ENCODE data around the gene LCK. TPM values are rescaled to one million over a fixed set of nuclear protein-coding genes. Genes with fewer than 3 reads are reported as not detected.

The LCK gene
- total and polyA plus RNA-seq, 9 of the 15 experiments (the other 6 are each of a cell fraction or from before 2014, with no cell fraction given), result 0.04 to 0.47 (median 0.13) TPM; not detected in 6

DNA sequence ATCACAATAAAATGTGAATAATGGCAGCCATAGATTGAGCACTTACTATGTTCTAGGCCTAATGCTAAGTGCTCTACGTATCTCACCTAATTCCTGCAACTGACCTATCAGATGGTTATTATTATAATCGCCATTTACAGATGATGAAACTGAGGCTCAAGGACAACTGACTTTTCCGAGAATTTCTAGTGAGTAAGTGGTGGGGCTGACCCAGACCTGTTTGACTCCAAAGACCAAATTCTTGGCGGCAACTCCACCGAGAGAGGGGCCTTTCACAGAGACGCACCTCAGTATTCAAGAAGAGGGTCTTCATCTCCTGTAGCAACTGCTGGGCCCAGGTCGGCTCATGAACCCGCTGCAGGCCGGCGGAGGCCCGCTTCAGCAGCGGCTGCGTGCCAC is 29.5 kb upstream of the LCK start (continued):
- peak; percentile 44 for TF ChIP-seq HMGN3 (IDR thresholded peaks at IDR 0.05; ENCODE audit: borderline replicate concordance, extremely low read depth, insufficient read length, low read depth, low read length)
- peak; percentile 16; the same call in 1 of the 2 replicates for TF ChIP-seq ETV5 (CRISPR knock-in tag; IDR thresholded peaks at IDR 0.05; ENCODE audit: low read depth)
- no peak for TF ChIP-seq HBP1 (CRISPR knock-in tag; IDR thresholded peaks at IDR 0.05)
- no peak for TF ChIP-seq FOXM1 (IDR thresholded peaks at IDR 0.05; ENCODE audit: low read depth)
- 0 out of 2 replicates have a peak, but pooled peaks have one; percentile 30 for TF ChIP-seq FOXM1 (CRISPR knock-in tag; IDR thresholded peaks at IDR 0.05; ENCODE audit: low read depth)
- TF ChIP-seq HLTF (IDR thresholded peaks at IDR 0.05), result no peak
- TF ChIP-seq GATAD2B (IDR thresholded peaks at IDR 0.05; ENCODE audit: borderline replicate concordance), result no peak
- peak; percentile 57; the same call in 1 of the 2 replicates for TF ChIP-seq POLR2H (tag; IDR thresholded peaks at IDR 0.05; ENCODE audit: low read depth)
- no peak for TF ChIP-seq ZNF592 (IDR thresholded peaks at IDR 0.05)
- TF ChIP-seq ZNF134 (CRISPR knock-in tag; conservative IDR thresholded peaks at IDR 0.05), result no peak
- TF ChIP-seq HNRNPUL1 (IDR thresholded peaks at IDR 0.05; ENCODE audit: low read length), result no peak
- TF ChIP-seq GABPB1 (CRISPR knock-in tag; IDR thresholded peaks at IDR 0.05), result no peak
- TF ChIP-seq CEBPG (CRISPR knock-in tag; IDR thresholded peaks at IDR 0.05), result peak; percentile 60
- TF ChIP-seq CEBPG (tag; conservative IDR thresholded peaks at IDR 0.05 in 1 of 2, IDR thresholded peaks at IDR 0.05 in 1 of 2), result peak in 1 of 2 experiments; percentile 71; a peak in 1 of 4 replicates
- TF ChIP-seq, protein P1, sequence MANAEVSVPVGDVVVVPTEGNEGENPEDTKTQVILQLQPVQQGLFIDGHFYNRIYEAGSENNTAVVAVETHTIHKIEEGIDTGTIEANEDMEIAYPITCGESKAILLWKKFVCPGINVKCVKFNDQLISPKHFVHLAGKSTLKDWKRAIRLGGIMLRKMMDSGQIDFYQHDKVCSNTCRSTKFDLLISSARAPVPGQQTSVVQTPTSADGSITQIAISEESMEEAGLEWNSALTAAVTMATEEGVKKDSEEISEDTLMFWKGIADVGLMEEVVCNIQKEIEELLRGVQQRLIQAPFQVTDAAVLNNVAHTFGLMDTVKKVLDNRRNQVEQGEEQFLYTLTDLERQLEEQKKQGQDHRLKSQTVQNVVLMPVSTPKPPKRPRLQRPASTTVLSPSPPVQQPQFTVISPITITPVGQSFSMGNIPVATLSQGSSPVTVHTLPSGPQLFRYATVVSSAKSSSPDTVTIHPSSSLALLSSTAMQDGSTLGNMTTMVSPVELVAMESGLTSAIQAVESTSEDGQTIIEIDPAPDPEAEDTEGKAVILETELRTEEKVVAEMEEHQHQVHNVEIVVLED (CRISPR knock-in tag; IDR thresholded peaks at IDR 0.05), result no peak
- TF ChIP-seq, protein P2, sequence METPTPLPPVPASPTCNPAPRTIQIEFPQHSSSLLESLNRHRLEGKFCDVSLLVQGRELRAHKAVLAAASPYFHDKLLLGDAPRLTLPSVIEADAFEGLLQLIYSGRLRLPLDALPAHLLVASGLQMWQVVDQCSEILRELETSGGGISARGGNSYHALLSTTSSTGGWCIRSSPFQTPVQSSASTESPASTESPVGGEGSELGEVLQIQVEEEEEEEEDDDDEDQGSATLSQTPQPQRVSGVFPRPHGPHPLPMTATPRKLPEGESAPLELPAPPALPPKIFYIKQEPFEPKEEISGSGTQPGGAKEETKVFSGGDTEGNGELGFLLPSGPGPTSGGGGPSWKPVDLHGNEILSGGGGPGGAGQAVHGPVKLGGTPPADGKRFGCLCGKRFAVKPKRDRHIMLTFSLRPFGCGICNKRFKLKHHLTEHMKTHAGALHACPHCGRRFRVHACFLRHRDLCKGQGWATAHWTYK (CRISPR knock-in tag; IDR thresholded peaks at IDR 0.05), result no peak
- TF ChIP-seq KDM1A (IDR thresholded peaks at IDR 0.05), result no peak
- TF ChIP-seq ZC3H8 (IDR thresholded peaks at IDR 0.05), result no peak
- TF ChIP-seq HEY1 (CRISPR knock-in tag; IDR thresholded peaks at IDR 0.05; ENCODE audit: borderline replicate concordance), result no peak

Measured in K562 (cell line).